ENCODE measurements around the gene OR2B6. TPM values are rescaled to one million over a fixed set of nuclear protein-coding genes. Genes with fewer than 3 reads are reported as not detected.

Gene OR2B6
- total RNA-seq, 1 experiment from 2014 or later, result not detected

DNA sequence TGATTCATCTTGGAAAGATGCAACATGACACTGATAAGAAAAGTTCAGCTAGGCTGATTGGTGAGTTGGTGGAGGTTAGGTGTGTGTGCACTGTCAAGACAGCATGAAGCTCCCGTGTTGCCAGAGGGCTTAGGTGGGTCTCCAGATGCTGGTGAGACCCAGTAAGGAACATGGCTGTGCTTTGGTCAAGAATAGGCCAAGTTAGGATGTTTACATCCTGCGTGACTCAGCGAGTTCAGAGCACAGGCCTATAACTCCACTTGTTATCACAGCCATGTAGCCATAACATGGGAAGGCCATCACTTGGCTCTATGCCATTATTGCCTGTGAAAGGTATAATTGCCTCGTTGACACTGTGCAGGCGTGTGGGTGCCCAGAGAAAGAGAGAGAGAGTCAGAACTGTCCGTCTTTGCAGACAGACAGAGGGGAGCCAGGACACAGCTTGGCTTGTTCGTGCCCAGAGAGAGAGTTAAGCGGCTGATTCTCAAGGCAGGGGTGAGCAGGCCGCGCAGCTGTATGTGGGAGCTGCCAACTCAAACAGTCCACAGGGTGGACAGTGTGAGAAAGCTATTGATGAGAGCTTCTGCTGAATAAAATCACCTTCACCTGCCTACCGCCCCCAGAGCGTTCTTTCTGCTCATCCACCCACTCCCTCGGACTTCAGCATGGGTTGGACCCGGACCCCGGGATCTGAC, 43.5 kb downstream of the OR2B6 start:
- no peak for DNase-seq (ENCODE audit: low spot score)

DNA sequence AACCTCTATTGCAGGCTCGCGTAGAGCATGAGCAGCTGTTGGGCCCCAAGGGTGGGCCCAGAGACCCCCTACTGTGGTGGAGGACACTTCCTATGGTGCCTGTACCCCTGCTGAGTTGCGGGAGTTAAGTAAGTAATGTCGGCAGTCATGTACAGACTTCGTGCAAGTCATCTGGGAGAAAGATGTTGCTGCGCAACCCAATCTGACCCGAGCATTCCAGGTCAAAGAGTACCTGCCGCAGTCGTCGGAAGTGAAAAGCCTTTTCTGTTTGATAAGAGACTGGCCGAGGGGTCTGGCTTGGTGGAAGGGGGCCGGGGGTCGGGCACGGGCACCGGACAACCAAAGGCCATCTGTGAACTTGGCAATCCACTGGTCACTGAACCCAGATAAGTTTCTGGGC, 44.3 kb downstream of the OR2B6 start:
- no peak for DNase-seq (ENCODE audit: low spot score)

DNA sequence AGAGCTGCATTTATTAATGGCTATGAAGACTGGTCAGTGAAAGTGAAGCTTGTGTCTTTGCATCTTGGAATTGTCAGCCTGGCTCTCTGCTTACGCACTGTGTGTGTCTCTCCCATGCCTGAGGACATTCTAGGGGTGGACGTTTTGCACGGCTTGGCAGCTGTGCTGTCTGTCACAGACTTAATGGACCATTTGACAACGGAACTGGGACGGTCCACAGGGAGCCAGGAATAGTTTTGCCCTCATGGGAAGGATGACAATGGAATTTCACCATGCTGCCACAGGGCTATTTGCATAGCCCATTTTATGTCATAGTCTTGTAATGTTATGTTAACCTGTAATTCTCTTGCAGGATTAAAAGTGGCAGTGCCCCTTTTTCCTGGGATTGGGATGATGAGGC, 44.7 kb downstream of the OR2B6 start:
- DNase-seq (ENCODE audit: low spot score), result no peak

DNA sequence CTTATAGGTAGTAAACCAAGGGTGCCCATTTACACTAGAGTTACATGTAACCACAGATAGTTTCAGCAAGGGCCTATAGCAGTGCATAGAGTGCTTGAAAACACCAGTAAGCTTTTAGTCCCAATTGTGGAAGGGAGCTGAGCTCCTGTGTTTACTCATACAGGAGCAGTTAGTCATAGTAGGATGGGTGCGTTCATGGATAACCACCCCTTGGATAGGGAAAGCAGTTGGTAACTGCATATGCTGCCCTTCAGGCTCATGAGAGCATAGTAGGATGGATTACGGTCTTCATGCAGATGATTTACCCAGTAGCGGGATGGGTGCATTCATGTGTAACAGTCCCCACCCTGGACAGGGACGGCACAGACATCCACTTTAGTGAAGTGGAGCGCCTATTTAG, 45.1 kb downstream of the OR2B6 start:
- no peak for DNase-seq (ENCODE audit: low spot score)

DNA sequence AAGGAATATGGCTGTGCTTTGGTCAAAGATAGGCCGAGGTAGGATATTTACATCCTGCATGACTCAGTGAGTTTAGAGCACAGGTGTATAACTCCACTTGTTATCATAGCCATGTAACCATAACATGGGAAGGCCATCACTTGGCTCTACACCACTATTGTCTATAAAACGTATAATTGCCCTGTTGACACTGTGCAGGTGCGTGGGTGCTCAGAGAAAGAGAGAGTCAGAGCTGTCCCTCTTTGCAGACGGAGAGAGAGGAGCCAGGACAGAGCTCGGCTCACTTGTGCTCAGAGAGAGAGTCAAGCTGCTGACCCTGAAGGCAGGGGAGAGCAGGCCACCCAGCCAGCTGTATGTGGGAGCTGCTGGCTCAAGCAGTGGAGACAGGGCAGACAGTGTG, 46.0 kb downstream of the OR2B6 start:
- no peak for DNase-seq (ENCODE audit: low spot score)

DNA sequence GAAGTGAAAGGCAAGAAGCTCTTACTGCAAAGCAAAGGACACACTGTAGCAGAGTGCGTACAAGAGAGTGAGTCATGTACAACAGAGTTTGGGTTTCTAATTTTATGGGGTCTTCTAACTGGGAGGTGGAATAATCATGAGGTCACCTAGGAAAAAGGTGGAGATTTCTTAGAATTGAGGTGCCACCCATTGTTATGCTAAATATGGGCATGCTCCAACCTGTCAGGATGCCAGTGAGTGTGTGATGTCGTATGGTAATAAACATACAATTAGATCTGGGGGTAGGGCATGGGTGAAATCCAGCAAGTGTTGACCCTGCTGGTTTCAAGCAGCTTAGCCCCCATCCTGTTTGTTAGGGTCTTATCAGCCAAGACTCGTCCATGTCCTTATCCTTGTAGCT, 46.6 kb downstream of the OR2B6 start:
- DNase-seq (ENCODE audit: low spot score), result no peak

DNA sequence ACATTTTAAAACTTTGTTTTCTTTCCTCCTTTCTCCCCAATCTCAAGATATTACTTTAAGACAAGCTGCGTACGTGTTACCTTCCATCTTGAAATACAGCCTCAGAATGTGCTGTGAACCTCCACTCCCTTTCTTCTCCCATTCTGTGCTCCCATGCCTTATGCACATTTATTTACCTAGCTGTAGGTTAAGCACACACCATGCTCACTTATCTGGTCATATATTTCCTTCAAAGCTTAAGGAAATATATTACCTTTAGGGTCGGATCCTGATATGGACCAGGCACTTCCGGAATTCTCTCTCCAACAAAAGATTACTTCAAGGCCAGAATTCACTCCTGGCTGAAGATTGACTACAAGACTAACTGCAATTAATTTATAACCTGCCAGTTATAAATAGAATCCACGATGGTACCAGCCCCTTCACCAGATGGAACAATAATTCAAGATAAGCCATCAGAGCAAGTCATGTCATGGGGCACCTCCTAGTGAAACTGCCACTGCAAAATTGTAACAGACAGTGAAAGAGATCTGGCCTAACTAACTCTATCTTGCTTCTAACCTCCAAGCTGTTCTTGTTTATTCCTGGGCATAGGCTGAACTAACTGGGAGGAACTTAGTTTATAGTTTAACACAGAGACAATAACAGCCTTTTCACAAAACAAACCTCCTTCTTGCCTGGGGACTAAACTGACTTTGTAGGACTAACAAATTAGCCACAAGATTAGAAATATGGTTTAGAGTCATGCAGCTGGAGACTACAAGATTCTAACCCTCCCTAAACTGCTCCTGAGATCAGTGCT, 47.5 kb downstream of the OR2B6 start:
- DNase-seq (ENCODE audit: low spot score), result no peak

DNA sequence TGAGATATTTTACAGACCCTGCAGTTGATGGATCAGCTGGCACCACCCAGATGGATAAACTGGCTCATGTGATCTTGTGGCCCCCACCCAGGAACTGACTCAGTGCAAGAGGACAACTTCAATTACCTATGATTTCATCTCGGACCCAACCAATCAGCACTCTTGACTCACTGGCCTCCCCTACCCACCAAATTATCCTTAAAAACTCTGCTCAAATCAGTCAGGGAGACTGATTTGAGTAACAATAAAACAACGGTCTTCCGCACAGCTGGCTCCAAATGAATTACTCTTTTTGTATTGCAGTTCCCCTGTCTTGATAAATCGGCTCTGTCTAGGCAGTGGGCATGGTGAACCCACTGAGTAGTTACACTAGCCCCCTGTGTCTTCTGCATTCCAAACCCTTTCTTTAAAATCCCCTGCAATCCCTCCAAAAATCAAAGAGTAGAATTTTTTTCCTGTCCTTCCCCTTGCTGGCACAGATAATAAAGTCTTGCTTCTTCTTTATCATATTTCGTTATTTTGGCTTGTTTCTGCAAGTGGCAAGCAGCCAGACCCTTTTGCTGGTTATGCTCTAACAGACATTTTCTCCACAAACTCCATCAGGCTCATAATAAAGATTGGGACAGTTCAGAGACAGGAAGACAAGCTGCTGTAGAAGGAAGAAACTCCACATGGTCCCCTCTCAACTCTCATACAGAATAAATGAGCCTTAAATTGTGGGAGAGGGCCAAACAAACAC, 48.3 kb downstream of the OR2B6 start:
- no peak for DNase-seq (ENCODE audit: low spot score)

DNA sequence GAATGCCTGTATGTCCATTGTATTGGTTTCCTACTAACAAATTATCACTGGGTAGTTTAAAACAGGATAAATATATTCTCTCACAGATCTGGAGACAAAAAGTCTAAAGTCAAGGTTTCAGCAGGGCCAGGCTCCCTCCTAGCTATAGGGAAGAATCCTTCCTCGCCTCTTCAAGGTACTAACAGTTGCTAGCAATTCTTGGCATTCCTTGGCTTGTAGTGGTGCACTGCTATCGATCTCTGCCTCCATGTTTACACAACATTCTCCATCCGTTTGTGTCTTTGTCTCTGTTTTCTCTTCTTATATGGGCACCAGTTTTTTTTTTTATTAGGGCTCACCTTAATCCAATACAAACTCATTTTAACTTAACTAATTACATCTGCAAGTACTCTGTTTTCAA, 48.9 kb downstream of the OR2B6 start:
- DNase-seq (ENCODE audit: low spot score), result no peak

Other genes starting within 250 kb of the OR2B6 start
- gene OR2B2, start 44.8 kb upstream of the OR2B6 start, total RNA-seq (2014; rRNA removed; shearing (Covaris generic)), result not detected in 2 replicates
- gene ZNF165, start 123.3 kb downstream of the OR2B6 start, total RNA-seq (2014; rRNA removed; shearing (Covaris generic)), result 4.4 and 5.2 TPM in 2 replicates
- 4.5 and 5.8 TPM in 2 replicates for gene ZSCAN16, start 167.4 kb downstream of the OR2B6 start, total RNA-seq (2014; rRNA removed; shearing (Covaris generic))
- gene ZKSCAN8, start 184.6 kb downstream of the OR2B6 start, total RNA-seq (2014; rRNA removed; shearing (Covaris generic)), result 5.3 and 5.7 TPM in 2 replicates